ENCODE results near the gene ACTL6B.
"Not testable (repeated sequence)": the region's sequence is repeated elsewhere in the genome, so short reads cannot be mapped to it uniquely, and the experiment has no call there.

The ACTL6B gene

GRCh38 chr7:100671353-100672327, 15.4 kb upstream of the ACTL6B start:
- DNase-seq = no peak

GRCh38 chr7:100670074-100670473, 13.8 kb upstream of the ACTL6B start:
- no peak for DNase-seq

DNA sequence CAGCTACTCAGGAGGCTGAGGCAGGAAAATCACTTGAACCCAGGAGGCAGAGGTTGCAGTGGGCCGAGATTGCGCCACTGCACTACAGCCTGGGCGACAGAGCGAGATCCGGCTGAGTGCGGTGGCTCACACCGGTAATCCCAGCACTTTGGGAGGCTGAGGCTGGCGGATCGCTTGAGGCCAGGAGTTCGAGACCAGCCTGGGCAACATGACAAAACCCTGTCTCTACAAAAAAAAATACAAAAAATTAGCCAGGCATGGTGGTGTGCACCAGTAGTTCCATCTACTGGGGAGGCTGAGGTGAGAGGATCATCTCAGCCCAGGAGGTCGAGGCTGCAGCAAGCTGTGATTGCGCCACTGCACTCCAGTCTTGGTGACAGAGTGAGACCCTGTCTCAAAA, 12.9 kb upstream of the ACTL6B start:
- DNase-seq = not testable (repeated sequence)

- DNase-seq = no peak
Observed at GRCh38 chr7:100668069-100668449, 11.8 kb upstream of the ACTL6B start.

- no peak for DNase-seq
Observed at GRCh38 chr7:100667331-100668068, 11.3 kb upstream of the ACTL6B start.

DNA sequence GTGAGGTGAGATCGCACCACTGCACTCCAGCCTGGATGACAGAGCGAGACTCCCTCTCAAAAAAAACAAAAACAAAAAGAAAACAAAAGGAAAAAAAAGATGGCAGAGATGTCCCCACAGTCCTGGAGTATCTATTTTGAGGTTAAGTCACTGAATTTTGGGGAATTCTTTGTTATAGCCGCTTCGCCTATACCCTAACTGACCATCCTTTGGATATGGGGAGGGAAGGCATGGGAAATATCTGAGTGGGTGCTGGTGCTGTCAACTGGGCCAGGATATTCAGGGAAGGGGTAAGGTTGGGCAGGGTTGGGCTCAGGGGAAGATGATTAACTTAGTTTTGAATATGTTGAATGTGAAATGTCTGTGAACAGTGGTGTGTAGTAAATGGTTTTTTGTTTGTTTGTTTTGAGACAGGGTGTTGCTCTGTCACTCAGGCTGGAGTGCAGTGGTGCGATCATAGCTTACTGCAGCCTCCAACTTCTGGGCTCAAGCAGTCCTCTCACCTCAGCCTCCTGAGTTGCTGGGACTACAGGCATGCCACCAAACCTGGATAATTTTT, 9.0 kb upstream of the ACTL6B start:
- DNase-seq = no peak

GRCh38 chr7:100662194-100662776, 6.0 kb upstream of the ACTL6B start:
- DNase-seq = not testable (repeated sequence)

- no peak for DNase-seq
Observed at GRCh38 chr7:100654908-100655831, 1.1 kb downstream of the ACTL6B start.

GRCh38 chr7:100649826-100650565, 6.3 kb downstream of the ACTL6B start:
- DNase-seq = no peak

GRCh38 chr7:100642534-100642907, 13.7 kb downstream of the ACTL6B start:
- DNase-seq = peak; percentile 42 to 53

- DNase-seq = no peak
Observed at GRCh38 chr7:100641860-100642533, 14.3 kb downstream of the ACTL6B start.

DNA sequence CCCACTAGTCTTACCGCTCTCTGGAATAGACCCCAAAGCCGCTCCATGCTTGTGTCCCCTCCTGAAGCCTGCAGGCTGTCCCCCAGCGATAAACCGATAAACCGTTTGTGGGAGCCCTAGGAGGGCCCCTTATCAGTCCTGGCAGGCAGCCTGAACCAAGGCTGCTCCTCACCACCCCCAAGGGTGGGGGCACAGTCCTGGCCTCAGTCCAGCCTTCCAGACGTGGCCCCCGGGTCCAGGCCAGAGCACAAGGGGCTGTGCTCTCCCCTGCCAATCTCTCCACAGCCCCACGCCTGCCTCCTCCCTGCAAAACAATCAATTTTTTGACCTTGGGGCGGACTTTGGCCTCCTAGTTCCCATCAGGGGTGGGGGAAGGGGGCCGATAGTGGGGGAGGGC, 14.8 kb downstream of the ACTL6B start, which contains the start of gene TFR2:
Gene TFR2, minus strand, starts transcription at position 90 of the 397 bp plus-strand sequence. Its CDS starts 43 bp downstream, at position 47.
- DNase-seq = no peak

DNA sequence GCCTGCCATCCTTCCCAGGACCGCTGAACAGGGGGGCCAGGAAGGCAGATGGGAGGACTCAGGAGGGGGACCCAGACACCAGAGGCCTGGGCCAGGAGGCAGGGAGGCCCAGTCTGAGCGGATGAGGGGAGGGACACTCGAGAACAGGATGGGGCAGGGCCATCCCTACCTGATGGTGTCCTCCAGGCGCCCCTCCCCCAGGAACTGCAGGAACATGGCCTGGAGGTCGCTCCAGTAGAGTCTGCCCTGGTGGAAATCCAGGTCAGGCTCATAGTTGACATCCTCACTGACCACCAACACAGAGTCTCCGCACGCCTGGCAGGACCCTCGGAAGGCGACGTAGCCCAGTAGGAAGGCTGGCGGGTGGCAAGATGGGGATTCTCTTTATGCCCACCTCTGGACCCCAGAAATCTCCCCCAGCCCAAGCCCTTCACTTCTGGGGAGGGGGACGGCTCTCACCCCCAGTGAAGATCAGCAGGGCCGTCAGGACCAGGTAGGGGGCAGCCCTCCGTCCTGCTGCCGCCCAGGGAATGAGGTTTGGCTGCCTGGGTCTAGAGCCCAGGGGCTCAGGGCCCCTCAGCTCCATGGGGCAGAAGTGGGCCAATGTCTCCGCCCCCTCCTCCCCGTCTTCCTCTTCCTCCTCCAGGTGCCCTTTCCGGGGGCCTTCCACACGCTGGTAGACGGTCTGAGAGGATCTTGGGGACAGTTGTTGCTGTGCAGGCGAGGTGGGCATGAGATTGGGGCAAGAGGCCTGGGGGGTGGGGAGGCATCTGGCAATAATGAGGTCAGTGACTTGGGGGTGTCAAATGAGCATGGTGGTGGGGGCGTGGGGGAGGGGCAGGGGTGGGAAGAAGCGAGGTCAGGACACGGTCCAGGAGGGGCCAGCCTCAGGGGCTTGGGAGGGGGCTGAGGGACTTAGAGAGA, 15.5 kb downstream of the ACTL6B start:
- DNase-seq = no peak

DNA sequence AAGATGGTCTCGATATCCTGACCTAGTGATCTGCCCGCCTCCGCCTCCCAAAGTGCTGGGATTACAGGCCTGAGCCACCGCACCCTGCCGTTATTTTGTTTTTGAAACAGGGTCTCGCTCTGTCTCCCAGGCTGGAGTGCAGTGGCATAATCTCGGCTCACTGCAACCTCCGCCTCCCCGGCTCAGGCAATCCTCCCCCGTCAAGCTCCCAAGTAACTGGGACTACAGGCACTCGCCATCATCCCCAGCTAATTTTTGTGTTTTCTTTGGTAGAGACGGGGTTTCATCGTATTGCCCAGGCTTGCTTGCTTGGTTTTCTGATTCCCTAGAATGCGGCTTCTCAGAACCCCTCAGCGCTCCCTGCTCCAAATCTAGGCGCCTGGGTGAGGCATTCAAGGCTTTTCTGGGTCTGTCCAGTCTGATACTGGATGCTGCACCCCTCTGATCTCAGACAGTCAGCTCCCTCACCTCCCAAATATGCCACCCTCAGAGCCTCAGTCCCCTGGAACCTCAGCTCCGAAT, 16.2 kb downstream of the ACTL6B start:
- no peak for DNase-seq

GRCh38 chr7:100632951-100633717, 23.1 kb downstream of the ACTL6B start:
- peak; percentile 54 to 68 for DNase-seq

- no peak for DNase-seq
Observed at GRCh38 chr7:100630066-100630465, 26.2 kb downstream of the ACTL6B start.

DNA sequence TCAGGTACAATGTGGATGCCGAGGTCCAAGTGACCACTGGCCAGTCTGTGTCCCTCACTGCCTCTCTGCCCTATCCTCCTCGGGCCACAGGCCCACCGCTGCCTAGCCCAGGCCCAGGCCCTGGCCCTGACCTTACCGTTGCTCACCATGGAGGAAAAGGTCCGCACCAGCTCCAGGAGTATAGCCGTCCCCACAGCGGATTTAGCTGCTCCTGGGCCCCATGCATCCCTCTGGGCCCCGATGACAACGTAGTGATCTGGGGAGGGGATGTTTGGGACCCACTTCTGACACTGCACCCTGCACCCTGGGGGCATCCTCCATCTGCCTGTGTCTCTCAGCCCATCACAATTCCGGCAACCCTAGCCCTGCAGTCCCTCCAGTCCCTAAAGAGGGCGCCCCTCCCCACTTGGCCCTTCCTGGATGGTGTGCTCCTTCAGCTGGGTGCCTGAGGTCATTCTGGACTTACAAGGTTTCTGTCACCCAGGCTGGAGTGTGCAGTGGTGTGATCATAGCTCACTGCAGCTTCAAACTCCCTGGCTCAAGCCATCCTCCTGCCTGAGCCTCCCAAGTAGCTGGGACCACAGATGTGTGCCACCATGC, 27.0 kb downstream of the ACTL6B start:
- peak; percentile 13 to 33 for DNase-seq

GRCh38 chr7:100627238-100627549, 29.1 kb downstream of the ACTL6B start:
- no peak for DNase-seq
